Measurements from ENCODE around the gene PPM1E. TPM values are rescaled to one million over a fixed set of nuclear protein-coding genes. Genes with fewer than 3 reads are reported as not detected.
A peak's percentile ranks its signal among the peaks of the same experiment; 100 is the strongest.

The PPM1E gene
- total RNA-seq, 6 experiments from 2014 or later: 0.61 to 1.3 (median 0.97) TPM

- Histone ChIP-seq H3K36me3 (no peaks in the 10 kb centered on the region), H3K27ac (peak overlapping the region in 2 of 3 donors; percentile 2 to 17), H3K9me3 (no peaks in the 10 kb centered on the region), H3K4me3 (no peak overlapping the region), H3K4me1 (peaks cover 0 to 8% (median 2%) of the 10 kb centered on the region in 4 donors), H3K27me3 (no peaks in the 10 kb centered on the region)
- WGBS (ENCODE audit: insufficient coverage, low coverage, low lambda C conversion rate, missing lambda C conversion rate): 76% methylated on average over 5 of the region's 5 CpGs
- TF ChIP-seq POLR2A (IDR thresholded peaks at IDR 0.05): no peak
- TF ChIP-seq CTCF (IDR thresholded peaks at IDR 0.05): no peak
- ATAC-seq (peak; percentile 68 to 79 (median 72)), DNase-seq (no peak)
- intact Hi-C loops (cut with DNase I): no loop called here
Observed at GRCh38 chr17:58808609-58809563, 53.2 kb downstream of the PPM1E start.

- no peaks in the 10 kb centered on the region for H3K9me3 ChIP-seq
- intact Hi-C loops (cut with DNase I): no loop called here
- ATAC-seq: no peak
- no peak for DNase-seq
- no peaks in the 10 kb centered on the region for H3K36me3 ChIP-seq
- no peaks in the 10 kb centered on the region for H3K27me3 ChIP-seq
- peaks cover 0 to 8% (median 2%) of the 10 kb centered on the region in 4 donors for H3K4me1 ChIP-seq
- H3K27ac ChIP-seq: no peak overlapping the region
- TF ChIP-seq CTCF (IDR thresholded peaks at IDR 0.05) (no peak), POLR2A (IDR thresholded peaks at IDR 0.05) (no peak)
- WGBS (ENCODE audit: insufficient coverage, low coverage, low lambda C conversion rate, missing lambda C conversion rate): 71% methylated on average over 1 of the region's 1 CpG
- no peak overlapping the region for H3K4me3 ChIP-seq
Observed at GRCh38 chr17:58809564-58809936, 53.9 kb downstream of the PPM1E start.

- Histone ChIP-seq H3K4me1 (peaks cover 0 to 5% (median 0%) of the 10 kb centered on the region in 4 donors), H3K36me3 (no peaks in the 10 kb centered on the region), H3K4me3 (no peak overlapping the region), H3K27ac (no peak overlapping the region), H3K9me3 (no peaks in the 10 kb centered on the region), H3K27me3 (no peaks in the 10 kb centered on the region)
- WGBS (ENCODE audit: insufficient coverage, low coverage, low lambda C conversion rate, missing lambda C conversion rate): 89% methylated on average over 3 of the region's 3 CpGs
- intact Hi-C loops (cut with DNase I): no loop called here
- TF ChIP-seq POLR2A (IDR thresholded peaks at IDR 0.05): no peak
- no peak for TF ChIP-seq CTCF (IDR thresholded peaks at IDR 0.05)
- ATAC-seq (no peak), DNase-seq (no peak)
Observed at GRCh38 chr17:58811290-58811689, 55.6 kb downstream of the PPM1E start.

GRCh38 chr17:58813712-58814111 is 58.1 kb downstream of the PPM1E start:
- DNase-seq (no peak), ATAC-seq (no peak)
- Histone ChIP-seq H3K27me3 (no peaks in the 10 kb centered on the region), H3K9me3 (no peaks in the 10 kb centered on the region), H3K4me1 (peaks cover 0 to 4% (median 0%) of the 10 kb centered on the region in 4 donors), H3K36me3 (no peaks in the 10 kb centered on the region), H3K27ac (no peak overlapping the region), H3K4me3 (no peak overlapping the region)
- TF ChIP-seq CTCF (IDR thresholded peaks at IDR 0.05) (no peak), POLR2A (IDR thresholded peaks at IDR 0.05) (no peak)
- intact Hi-C loops (cut with DNase I): no loop called here

Data from right lobe of liver (tissue), 6 donors.